ENCODE measurements around the gene NEK8.
A peak's percentile ranks its signal among the peaks of the same experiment; 100 is the strongest.
"Not testable (repeated sequence)": the region's sequence is repeated elsewhere in the genome, so short reads cannot be mapped to it uniquely, and the experiment has no call there.

The NEK8 gene

GRCh38 chr17:28716740-28717577 is 11.6 kb upstream of the NEK8 start:
- Histone ChIP-seq H3K4me1 (ENCODE audit: insufficient read depth, low read length) (peaks cover 19% of the 10 kb centered on the region), H3K36me3 (ENCODE audit: insufficient read depth, low read length) (peaks cover 15% of the 10 kb centered on the region), H3K9me3 (ENCODE audit: control insufficient read depth, insufficient read depth, low read length) (no peaks in the 10 kb centered on the region), H3K9ac (ENCODE audit: low read depth, low read length) (peak overlapping the region; percentile 92)

GRCh38 chr17:28717578-28718332 is 10.8 kb upstream of the NEK8 start, which contains the start of gene RAB34:
Gene RAB34 (minus strand): TSS chr17:28717868. CDS start chr17:28717266, 602 bp downstream.
- H3K9ac ChIP-seq (ENCODE audit: low read depth, low read length): peak within 1 kb of the TSS; percentile 99
- peaks cover 21% of the 10 kb centered on the region for H3K36me3 ChIP-seq (ENCODE audit: insufficient read depth, low read length)
- H3K9me3 ChIP-seq (ENCODE audit: control insufficient read depth, insufficient read depth, low read length): no peaks in the 10 kb centered on the region

GRCh38 chr17:28718333-28719020 is 10.1 kb upstream of the NEK8 start:
- Histone ChIP-seq H3K9ac (ENCODE audit: low read depth, low read length) (peak overlapping the region; percentile 99), H3K36me3 (ENCODE audit: insufficient read depth, low read length) (peaks cover 27% of the 10 kb centered on the region), H3K4me1 (ENCODE audit: insufficient read depth, low read length) (peaks cover 24% of the 10 kb centered on the region; the same call in 1 of the 2 replicates), H3K9me3 (ENCODE audit: control insufficient read depth, insufficient read depth, low read length) (no peaks in the 10 kb centered on the region)

More at GRCh38 chr17:28717578-28718332, 10.8 kb upstream of the NEK8 start, which contains the start of gene RAB34:
- peaks cover 23% of the 10 kb centered on the region for H3K4me1 ChIP-seq (ENCODE audit: insufficient read depth, low read length)

GRCh38 chr17:28719021-28719433 is 9.6 kb upstream of the NEK8 start:
- Histone ChIP-seq H3K9me3 (ENCODE audit: control insufficient read depth, insufficient read depth, low read length) (no peaks in the 10 kb centered on the region), H3K4me1 (ENCODE audit: insufficient read depth, low read length) (peaks cover 24% of the 10 kb centered on the region; the same call in 1 of the 2 replicates), H3K9ac (ENCODE audit: low read depth, low read length) (peak overlapping the region; percentile 99), H3K36me3 (ENCODE audit: insufficient read depth, low read length) (peaks cover 33% of the 10 kb centered on the region)

- peaks cover 24% of the 10 kb centered on the region; the same call in 1 of the 2 replicates for H3K4me1 ChIP-seq (ENCODE audit: insufficient read depth, low read length)
- peaks cover 41% of the 10 kb centered on the region for H3K36me3 ChIP-seq (ENCODE audit: insufficient read depth, low read length)
- no peaks in the 10 kb centered on the region for H3K9me3 ChIP-seq (ENCODE audit: control insufficient read depth, insufficient read depth, low read length)
- peak overlapping the region; percentile 99 for H3K9ac ChIP-seq (ENCODE audit: low read depth, low read length)
Measured at GRCh38 chr17:28720247-28720996, 8.2 kb upstream of the NEK8 start.

- Histone ChIP-seq H3K36me3 (ENCODE audit: insufficient read depth, low read length) (peaks cover 41% of the 10 kb centered on the region), H3K4me1 (ENCODE audit: insufficient read depth, low read length) (peaks cover 23% of the 10 kb centered on the region; the same call in 1 of the 2 replicates), H3K9ac (ENCODE audit: low read depth, low read length) (peak overlapping the region; percentile 99)
- H3K9me3 ChIP-seq (ENCODE audit: control insufficient read depth, insufficient read depth, low read length): not testable (repeated sequence)
Measured at GRCh38 chr17:28720997-28721329, 7.6 kb upstream of the NEK8 start.

- peaks cover 41% of the 10 kb centered on the region for H3K36me3 ChIP-seq (ENCODE audit: insufficient read depth, low read length)
- no peaks in the 10 kb centered on the region for H3K9me3 ChIP-seq (ENCODE audit: control insufficient read depth, insufficient read depth, low read length)
- H3K9ac ChIP-seq (ENCODE audit: low read depth, low read length): no peak overlapping the region
- H3K4me1 ChIP-seq (ENCODE audit: insufficient read depth, low read length): peaks cover 17% of the 10 kb centered on the region; the same call in 1 of the 2 replicates
Measured at GRCh38 chr17:28722417-28723158, 6.0 kb upstream of the NEK8 start.

GRCh38 chr17:28723159-28723835 is 5.3 kb upstream of the NEK8 start:
- Histone ChIP-seq H3K9ac (ENCODE audit: low read depth, low read length) (no peak overlapping the region), H3K9me3 (ENCODE audit: control insufficient read depth, insufficient read depth, low read length) (no peaks in the 10 kb centered on the region), H3K36me3 (ENCODE audit: insufficient read depth, low read length) (peaks cover 41% of the 10 kb centered on the region), H3K4me1 (ENCODE audit: insufficient read depth, low read length) (peaks cover 17% of the 10 kb centered on the region; the same call in 1 of the 2 replicates)

- not testable (repeated sequence) for H3K9ac ChIP-seq (ENCODE audit: low read depth, low read length); H3K9me3 ChIP-seq (ENCODE audit: control insufficient read depth, insufficient read depth, low read length)
- peaks cover 18% of the 10 kb centered on the region; the same call in 1 of the 2 replicates for H3K4me1 ChIP-seq (ENCODE audit: insufficient read depth, low read length)
- H3K36me3 ChIP-seq (ENCODE audit: insufficient read depth, low read length): peaks cover 41% of the 10 kb centered on the region
Measured at GRCh38 chr17:28723836-28724499, 4.6 kb upstream of the NEK8 start.

- peaks cover 21% of the 10 kb centered on the region; the same call in 1 of the 2 replicates for H3K4me1 ChIP-seq (ENCODE audit: insufficient read depth, low read length)
- peaks cover 41% of the 10 kb centered on the region for H3K36me3 ChIP-seq (ENCODE audit: insufficient read depth, low read length)
- H3K9ac ChIP-seq (ENCODE audit: low read depth, low read length): peak overlapping the region; percentile 44
- H3K9me3 ChIP-seq (ENCODE audit: control insufficient read depth, insufficient read depth, low read length): no peaks in the 10 kb centered on the region
Measured at GRCh38 chr17:28724500-28725165, 4.0 kb upstream of the NEK8 start.

- peaks cover 21% of the 10 kb centered on the region; the same call in 1 of the 2 replicates for H3K4me1 ChIP-seq (ENCODE audit: insufficient read depth, low read length)
- no peaks in the 10 kb centered on the region for H3K9me3 ChIP-seq (ENCODE audit: control insufficient read depth, insufficient read depth, low read length)
- H3K36me3 ChIP-seq (ENCODE audit: insufficient read depth, low read length): peaks cover 40% of the 10 kb centered on the region
- peak overlapping the region; percentile 44 for H3K9ac ChIP-seq (ENCODE audit: low read depth, low read length)
Measured at GRCh38 chr17:28725166-28725659, 3.4 kb upstream of the NEK8 start.

Data from ES-I3 (cell line).